Stimulated activated CD4-positive, alpha-beta T cell treated with anti-CD3 and anti-CD28 coated beads, Interleukin-12 subunit alpha, Interleukin-12 subunit beta, amount 100 ng/mL, for 24 hours (primary cell): ENCODE data around the gene C2CD3.
"Not testable (repeated sequence)": the region's sequence is repeated elsewhere in the genome, so short reads cannot be mapped to it uniquely, and the experiment has no call there.

Experiments
- DNase-seq, 2 experiments: peaks; one replicate each; pipeline ENCODE4 v3.0.0-alpha.2; 2020; ENCODE audit warnings: low read depth in 2 of 2

The C2CD3 gene

GRCh38 chr11:74069146-74070046, 101.4 kb downstream of the C2CD3 start:
- no peak for DNase-seq

DNA sequence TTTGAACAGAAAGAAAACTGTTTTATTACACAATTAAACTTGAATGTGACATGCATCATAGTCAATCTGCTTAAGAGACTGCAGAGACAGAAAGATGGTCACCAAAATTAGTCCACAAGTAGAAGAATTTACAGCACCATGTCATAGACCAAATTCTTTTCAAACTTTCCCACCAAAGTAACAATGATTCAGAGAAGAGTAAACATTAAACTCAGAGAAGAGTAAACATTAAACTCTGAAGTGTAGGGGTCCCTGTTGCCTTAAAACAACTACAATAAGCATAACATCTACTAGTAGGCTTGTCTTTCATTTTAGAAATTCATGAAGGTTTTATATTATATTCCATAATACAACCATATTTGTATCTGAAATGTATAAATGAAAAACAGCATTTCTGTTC, 104.1 kb downstream of the C2CD3 start:
- not testable (repeated sequence) for DNase-seq

GRCh38 chr11:74065534-74065933, 105.3 kb downstream of the C2CD3 start:
- DNase-seq: not testable (repeated sequence)

DNA sequence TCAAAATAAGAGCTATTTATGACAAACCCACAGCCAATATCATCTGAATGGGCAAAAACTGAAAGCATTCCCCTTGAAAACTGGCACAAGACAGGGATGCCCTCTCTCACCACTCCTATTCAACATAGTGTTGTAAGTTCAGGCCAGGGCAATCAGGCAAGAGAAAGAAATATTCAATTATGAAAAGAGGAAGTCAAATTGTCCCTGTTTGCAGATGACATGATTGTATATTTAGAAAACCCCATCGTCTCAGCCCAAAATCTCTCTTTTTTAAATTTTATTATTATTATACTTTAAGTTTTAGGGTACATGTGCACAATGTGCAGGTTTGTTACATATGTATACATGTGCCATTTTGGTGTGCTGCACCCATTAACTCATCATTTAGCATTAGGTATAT, 107.2 kb downstream of the C2CD3 start:
- DNase-seq: not testable (repeated sequence)

- DNase-seq: not testable (repeated sequence)
These were observed 109.2 kb downstream of the C2CD3 start for GRCh38 chr11:74061599-74061998.

DNA sequence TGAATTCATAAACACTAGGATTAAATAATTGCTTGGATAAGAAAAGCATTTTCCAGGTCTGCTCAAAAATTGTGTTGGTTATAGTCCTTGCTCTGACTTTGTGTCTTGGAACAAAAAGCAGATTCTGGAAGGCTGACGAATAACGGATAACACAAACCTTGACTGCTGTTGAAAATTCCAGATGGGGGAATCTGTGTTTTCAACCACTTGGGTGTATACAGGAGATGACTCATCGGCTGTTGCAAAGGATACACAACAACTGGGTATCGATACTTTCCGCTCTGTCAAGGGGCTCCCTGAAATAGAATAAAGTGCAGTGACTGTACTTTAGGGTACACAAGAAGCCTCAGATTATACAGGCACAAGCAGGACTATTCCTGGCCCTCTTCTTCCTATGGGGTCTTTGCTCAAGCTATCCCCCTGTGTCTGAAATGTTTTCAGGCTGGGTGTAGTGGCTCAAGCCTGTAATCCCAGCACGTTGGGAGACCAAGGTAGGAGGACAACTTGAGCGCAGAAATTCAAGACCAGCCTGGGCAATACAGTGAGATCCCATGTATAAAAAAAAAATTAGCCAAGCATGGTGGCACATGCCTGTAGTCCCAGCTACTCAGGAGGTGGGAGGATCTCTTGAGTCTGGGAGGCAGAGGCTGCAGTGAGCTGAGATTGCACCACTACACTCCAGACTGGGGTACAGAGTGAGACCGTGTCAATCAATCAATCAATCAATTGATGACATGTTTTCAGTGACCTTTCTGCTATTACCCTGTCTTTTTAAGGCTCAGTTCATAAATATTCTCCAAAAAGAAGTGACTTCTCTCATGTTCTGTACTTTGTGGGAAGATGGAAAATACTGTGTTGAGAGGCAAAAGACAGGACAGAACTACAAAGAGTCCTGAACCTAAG, 113.3 kb downstream of the C2CD3 start:
- no peak for DNase-seq

GRCh38 chr11:74055938-74056337, 114.9 kb downstream of the C2CD3 start:
- DNase-seq: no peak

DNA sequence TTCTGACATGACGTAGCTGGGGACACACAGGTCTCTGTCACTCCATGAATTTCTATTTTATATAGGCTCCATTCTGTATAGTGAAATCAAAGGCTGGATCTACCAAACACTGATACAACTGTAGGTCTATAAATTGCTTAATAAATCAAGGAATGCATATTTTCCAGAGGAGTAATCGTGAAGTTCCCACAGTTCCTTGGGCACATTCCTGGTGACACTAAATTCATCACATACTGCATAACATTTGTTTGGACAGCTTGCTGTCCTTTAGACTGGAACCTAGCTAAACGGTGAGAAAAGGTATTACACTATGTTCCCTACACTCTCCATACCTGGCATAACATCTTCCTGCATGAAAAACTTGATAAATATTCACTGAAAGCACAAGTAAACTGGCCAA, 120.3 kb downstream of the C2CD3 start:
- no peak for DNase-seq

GRCh38 chr11:74048993-74049392, 121.8 kb downstream of the C2CD3 start:
- no peak for DNase-seq

- no peak for DNase-seq
These were observed 126.3 kb downstream of the C2CD3 start for GRCh38 chr11:74044538-74044937.

DNA sequence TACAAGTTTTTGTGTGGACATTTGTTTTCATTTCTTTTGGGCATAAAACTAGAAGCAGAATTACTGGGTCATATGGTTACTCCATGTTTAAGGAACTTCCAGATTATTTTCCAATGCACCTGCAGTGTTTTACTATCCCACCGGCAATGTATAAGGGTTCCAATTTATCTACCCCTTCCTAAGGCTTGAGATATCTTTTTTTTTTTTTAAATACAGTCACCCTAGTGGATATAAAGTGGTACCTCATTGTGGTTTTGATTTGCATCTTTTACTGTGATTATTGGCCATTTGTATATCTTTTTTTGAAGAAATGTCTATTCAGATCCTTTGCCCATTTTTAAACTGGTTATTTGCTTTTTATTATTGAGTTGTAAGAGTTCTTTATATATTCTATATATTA, 127.4 kb downstream of the C2CD3 start:
- DNase-seq: no peak

DNA sequence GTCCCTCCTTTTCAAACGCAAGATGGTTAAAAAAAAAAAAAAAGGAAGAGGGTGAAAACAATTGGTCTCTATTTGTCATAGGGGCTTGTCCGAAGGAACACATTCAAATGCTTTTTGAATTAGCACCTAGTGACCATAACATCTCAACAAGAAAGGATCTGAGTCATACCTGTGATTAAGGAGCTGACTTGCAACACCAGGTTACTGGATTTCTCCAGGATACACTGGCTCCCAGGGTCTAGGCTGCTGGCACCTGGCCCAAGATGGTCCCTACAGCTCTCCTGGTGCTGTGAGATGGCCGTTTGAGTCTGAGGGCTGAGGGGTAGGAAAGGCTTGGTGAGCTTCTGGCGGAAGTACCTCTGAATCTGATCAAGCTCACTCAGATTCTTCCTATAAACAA, 133.5 kb downstream of the C2CD3 start:
- DNase-seq: no peak

- DNase-seq: no peak
These were observed 135.5 kb downstream of the C2CD3 start for GRCh38 chr11:74035264-74035663.

- no peak for DNase-seq
These were observed 137.8 kb downstream of the C2CD3 start for GRCh38 chr11:74033046-74033445.

DNA sequence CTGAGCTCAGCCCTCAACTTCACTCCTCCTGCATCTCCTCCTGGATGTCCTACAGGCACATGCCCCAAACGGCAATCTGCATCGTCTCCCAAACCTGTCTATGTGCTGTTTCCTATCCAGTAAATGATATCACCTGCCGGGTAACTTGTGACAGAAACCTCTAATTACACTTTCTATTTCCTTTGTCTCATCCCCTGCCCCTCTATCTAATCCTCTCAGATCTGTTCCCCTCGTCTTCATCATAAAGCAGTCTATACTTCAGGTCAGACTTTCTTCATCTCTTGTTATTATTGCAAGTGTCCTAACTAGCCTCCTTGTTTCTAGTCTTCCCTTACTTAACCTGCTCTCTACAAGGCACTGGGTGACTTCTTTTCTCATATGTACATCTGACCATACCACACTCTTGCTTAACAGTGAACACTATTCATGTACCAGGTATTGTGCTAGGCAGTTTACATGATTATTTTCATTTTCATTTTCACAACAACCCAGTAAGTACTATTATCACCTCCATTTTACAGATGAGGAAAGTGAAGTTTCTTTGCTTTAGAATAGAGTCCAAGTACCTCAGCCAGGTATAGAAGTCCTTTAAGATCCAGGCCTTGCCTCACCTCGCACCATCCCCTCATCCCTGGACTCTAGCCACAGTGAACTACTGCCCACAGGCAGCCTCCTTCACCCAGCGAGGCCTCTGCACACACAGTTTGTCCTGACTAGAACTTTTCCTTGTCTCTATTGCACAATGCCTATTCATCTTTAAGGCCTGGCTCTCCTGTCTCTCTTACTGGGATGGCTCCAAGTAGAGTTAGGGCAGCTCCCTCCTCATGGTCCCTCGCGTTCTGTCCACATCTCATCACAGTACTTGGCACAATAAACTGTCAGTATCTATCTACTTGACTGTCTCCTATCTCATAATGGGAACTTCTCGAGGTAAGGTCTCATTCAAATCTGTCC, 139.8 kb downstream of the C2CD3 start:
- no peak for DNase-seq

DNA sequence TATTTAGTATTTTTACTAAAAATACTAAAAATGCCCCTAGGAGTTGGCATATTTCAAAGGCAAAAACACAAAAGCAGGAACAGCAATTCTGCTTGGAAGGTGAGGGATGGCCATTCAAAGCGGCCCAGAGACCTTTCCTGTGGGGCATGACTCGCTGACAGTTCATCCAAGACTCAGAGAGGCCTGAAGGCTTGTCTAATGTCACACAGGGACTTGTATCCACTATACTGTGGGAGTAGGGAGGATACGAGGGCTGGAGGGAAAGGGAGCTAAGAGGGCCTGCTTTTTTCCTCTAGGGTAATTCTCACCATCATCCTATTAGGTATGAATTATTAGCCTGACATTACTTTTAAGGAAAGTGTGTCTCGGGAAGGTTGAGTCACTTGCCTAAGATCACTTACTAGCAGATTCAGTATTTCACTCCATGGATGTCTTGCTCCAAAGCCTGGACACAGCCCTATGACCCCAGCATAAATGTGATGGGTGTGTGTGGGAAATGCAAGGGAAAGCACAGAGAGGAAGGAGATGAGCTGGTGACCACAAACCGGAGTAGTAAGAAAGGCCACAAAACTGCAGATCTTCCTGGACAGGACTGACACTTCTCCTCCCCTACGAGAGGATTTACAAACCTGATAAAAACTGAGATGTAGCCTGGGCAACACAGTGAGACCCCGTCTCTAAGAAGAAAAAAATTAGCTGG, 145.2 kb downstream of the C2CD3 start:
- DNase-seq: no peak

DNA sequence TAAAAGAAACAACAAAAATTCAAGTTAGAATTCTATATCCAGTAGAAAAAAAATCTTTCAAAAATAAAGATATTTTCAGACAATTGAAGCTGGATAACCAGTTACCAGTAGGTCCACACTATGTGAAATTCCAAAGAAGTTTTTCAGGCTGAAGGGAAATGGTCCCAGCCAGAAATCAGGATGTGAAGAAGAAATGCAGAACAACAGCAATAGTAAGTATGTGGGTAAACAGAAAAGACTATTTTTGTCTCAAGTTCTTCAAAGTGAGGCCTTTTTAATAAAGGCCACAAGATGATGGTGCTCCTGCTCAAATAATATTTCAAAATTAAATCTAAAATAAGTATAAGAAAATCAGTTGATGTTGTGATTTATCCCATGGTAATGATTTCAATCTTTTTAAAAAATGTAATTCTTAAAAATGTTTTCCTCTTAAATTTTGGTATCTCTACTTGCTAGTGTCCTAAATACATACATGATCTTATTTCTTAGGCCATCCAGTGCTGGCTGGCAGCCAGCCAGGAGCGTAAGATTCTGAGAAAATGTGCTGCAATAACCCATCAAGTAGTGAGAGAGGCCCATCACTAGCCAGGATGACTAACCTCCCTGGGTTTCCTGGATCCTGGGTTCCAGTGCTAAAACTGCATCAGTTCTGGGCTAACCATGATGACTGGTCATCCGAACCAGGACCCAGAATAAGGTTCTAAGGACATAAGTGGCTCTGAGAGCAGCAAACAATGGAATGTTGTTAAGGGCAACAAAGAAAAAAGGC, 146.4 kb downstream of the C2CD3 start:
- peak in 1 of 2 experiments; percentile 23 for DNase-seq

GRCh38 chr11:74023276-74023675, 147.5 kb downstream of the C2CD3 start:
- no peak for DNase-seq

- DNase-seq: no peak
These were observed 148.3 kb downstream of the C2CD3 start for GRCh38 chr11:74022546-74022945.

GRCh38 chr11:74021998-74022397, 148.8 kb downstream of the C2CD3 start:
- no peak for DNase-seq
